ENCODE results near the gene GBE1. TPM values are rescaled to one million over a fixed set of nuclear protein-coding genes. Genes with fewer than 3 reads are reported as not detected.

GBE1 gene
- total RNA-seq, 1 experiment from 2014 or later: 9.2 TPM

DNA sequence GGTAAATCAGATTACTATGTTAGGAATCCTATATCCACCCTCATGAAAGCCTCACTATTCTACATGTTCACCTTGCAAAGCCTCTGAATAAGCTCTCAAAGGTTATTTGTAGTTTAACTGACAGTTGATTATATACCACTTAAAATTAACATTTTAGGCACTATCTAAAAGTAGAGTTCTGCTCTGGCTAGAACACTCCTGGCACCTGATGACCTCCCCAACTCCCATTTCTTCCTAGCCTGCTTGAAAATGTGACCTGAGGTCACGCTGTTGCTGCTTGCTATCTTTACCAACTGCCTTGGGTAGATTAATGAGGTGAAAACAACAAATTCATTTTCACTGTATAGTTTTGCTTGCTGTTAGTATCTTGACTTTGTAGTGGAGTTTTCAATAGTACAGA, 220.7 kb downstream of the GBE1 start:
- H3K4me3 Mint-ChIP-seq: no peak overlapping the region
- ChIA-PET POLR2A (no interaction called here), CTCF (no interaction called here)

GRCh38 chr3:81531846-81532245, 229.6 kb downstream of the GBE1 start:
- no peak overlapping the region for H3K27ac Mint-ChIP-seq
- H3K36me3 Mint-ChIP-seq: no peaks in the 10 kb centered on the region; the same call in 1 of the 2 replicates
- peaks cover 10% of the 10 kb centered on the region for H3K4me1 Mint-ChIP-seq
- ATAC-seq (no peak), DNase-seq (ENCODE audit: low spot score) (no peak)
- no peak for TF ChIP-seq IRF2 (CRISPR knock-in tag; IDR thresholded peaks at IDR 0.05; ENCODE audit: borderline replicate concordance, low read depth)
- H3K4me3 Mint-ChIP-seq: no peak overlapping the region
- H3K9me3 Mint-ChIP-seq: peaks cover under 1% of the 10 kb centered on the region; the same call in 1 of the 2 replicates
- no peaks in the 10 kb centered on the region for H3K27me3 Mint-ChIP-seq (ENCODE audit: low read depth)
- CTCF ChIA-PET: no interaction called here
- POLR2A ChIA-PET: no interaction called here

More for the DNA sequence above, 220.7 kb downstream of the GBE1 start:
- peaks cover 10% of the 10 kb centered on the region for H3K4me1 Mint-ChIP-seq
- H3K36me3 Mint-ChIP-seq: no peaks in the 10 kb centered on the region
- no peak for ATAC-seq
- TF ChIP-seq, protein P1, sequence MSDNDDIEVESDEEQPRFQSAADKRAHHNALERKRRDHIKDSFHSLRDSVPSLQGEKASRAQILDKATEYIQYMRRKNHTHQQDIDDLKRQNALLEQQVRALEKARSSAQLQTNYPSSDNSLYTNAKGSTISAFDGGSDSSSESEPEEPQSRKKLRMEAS (CRISPR knock-in tag; IDR thresholded peaks at IDR 0.05): no peak
- TF ChIP-seq EMX1 (CRISPR knock-in tag; IDR thresholded peaks at IDR 0.05): no peak
- no peak for TF ChIP-seq MXD4 (CRISPR knock-in tag; IDR thresholded peaks at IDR 0.05; ENCODE audit: borderline replicate concordance)
- TF ChIP-seq ATF1 (CRISPR knock-in tag; IDR thresholded peaks at IDR 0.05): no peak
- TF ChIP-seq RELA (CRISPR knock-in tag; IDR thresholded peaks at IDR 0.05; ENCODE audit: borderline replicate concordance): no peak
- TF ChIP-seq TEAD1 (CRISPR knock-in tag; IDR thresholded peaks at IDR 0.05): no peak
- TF ChIP-seq SMAD4 (CRISPR knock-in tag; IDR thresholded peaks at IDR 0.05): no peak
- no peak for TF ChIP-seq PREB (CRISPR knock-in tag; IDR thresholded peaks at IDR 0.05; ENCODE audit: borderline replicate concordance)
- TF ChIP-seq, protein P2, sequence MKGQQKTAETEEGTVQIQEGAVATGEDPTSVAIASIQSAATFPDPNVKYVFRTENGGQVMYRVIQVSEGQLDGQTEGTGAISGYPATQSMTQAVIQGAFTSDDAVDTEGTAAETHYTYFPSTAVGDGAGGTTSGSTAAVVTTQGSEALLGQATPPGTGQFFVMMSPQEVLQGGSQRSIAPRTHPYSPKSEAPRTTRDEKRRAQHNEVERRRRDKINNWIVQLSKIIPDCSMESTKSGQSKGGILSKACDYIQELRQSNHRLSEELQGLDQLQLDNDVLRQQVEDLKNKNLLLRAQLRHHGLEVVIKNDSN (CRISPR knock-in tag; IDR thresholded peaks at IDR 0.05): no peak
- TF ChIP-seq E2F4 (CRISPR knock-in tag; IDR thresholded peaks at IDR 0.05; ENCODE audit: borderline replicate concordance, low read depth): no peak
- no peak for TF ChIP-seq GABPB1 (CRISPR knock-in tag; IDR thresholded peaks at IDR 0.05)
- no peaks in the 10 kb centered on the region for H3K9me3 Mint-ChIP-seq
- H3K27ac Mint-ChIP-seq: no peak overlapping the region
- H3K27me3 Mint-ChIP-seq (ENCODE audit: low read depth): no peaks in the 10 kb centered on the region
- no peak for DNase-seq (ENCODE audit: low spot score)

GRCh38 chr3:81531263-81531662, 230.2 kb downstream of the GBE1 start:
- Mint-ChIP-seq H3K27me3 (ENCODE audit: low read depth) (no peaks in the 10 kb centered on the region), H3K4me3 (no peak overlapping the region), H3K4me1 (peaks cover 6% of the 10 kb centered on the region), H3K27ac (no peak overlapping the region; the same call in 1 of the 2 replicates), H3K36me3 (peaks cover 2% of the 10 kb centered on the region), H3K9me3 (peaks cover 7% of the 10 kb centered on the region)
- DNase-seq (ENCODE audit: low spot score): no peak
- ChIA-PET CTCF (no interaction called here), POLR2A (no interaction called here)
- no peak for TF ChIP-seq CREB1 (CRISPR knock-in tag; IDR thresholded peaks at IDR 0.05)
- TF ChIP-seq OVOL2 (CRISPR knock-in tag; IDR thresholded peaks at IDR 0.05; ENCODE audit: borderline replicate concordance): no peak
- TF ChIP-seq NR3C1 (CRISPR knock-in tag; conservative IDR thresholded peaks at IDR 0.05; ENCODE audit: low read depth): no peak
- ATAC-seq: no peak

DNA sequence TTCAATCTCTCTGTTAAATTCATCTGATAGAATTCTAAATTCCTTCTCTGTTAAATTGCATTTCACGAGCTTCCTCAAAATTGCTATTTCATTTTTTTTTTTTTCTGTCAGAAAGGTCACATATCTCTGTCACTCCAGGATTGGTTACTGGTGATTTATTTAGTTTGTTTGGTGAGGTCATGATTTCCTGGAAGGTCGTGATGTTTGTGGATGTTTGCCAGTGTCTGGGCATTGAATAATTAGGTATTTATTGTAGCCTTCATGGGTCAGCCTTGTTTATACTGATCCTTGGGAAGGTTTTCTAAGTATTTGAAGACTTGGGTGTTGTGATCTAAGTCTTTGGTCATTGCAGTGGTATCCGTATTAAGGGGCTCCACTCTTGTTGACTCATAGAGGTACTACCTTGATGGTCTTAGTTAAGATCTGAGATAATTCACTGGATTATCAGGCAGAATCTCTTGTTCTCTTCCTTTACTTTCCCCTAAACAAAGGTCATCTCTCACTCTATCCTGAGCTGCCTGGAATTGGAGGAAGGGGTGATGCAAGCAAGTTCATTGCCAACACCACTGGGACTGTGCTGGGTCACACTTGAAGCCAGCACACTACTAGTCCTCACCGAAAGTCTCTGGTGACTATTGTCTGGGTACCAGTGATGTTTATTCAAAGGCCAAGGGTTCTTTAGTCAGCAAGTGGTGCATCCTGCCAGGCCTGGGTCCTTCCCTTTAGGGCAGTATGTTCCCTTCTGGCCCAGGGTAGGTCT, 231.1 kb downstream of the GBE1 start:
- Mint-ChIP-seq H3K27me3 (ENCODE audit: low read depth) (no peaks in the 10 kb centered on the region), H3K36me3 (peaks cover 2% of the 10 kb centered on the region), H3K4me3 (no peak overlapping the region), H3K9me3 (peaks cover 15% of the 10 kb centered on the region), H3K4me1 (no peaks in the 10 kb centered on the region), H3K27ac (no peak overlapping the region)
- POLR2A ChIA-PET: no interaction called here
- CTCF ChIA-PET: no interaction called here
- ATAC-seq (no peak), DNase-seq (ENCODE audit: low spot score) (no peak)
- TF ChIP-seq FOXJ3 (CRISPR knock-in tag; IDR thresholded peaks at IDR 0.05; ENCODE audit: borderline replicate concordance) (no peak), GABPB1 (CRISPR knock-in tag; IDR thresholded peaks at IDR 0.05) (no peak), RELA (CRISPR knock-in tag; IDR thresholded peaks at IDR 0.05; ENCODE audit: borderline replicate concordance) (no peak), SMAD3 (CRISPR knock-in tag; IDR thresholded peaks at IDR 0.05; ENCODE audit: borderline replicate concordance) (no peak), FOXP1 (CRISPR knock-in tag; IDR thresholded peaks at IDR 0.05; ENCODE audit: borderline replicate concordance) (no peak), MXD4 (CRISPR knock-in tag; IDR thresholded peaks at IDR 0.05; ENCODE audit: borderline replicate concordance) (no peak), NFATC4 (CRISPR knock-in tag; IDR thresholded peaks at IDR 0.05) (no peak), CREM (CRISPR knock-in tag; IDR thresholded peaks at IDR 0.05) (no peak), NFE2L1 (CRISPR knock-in tag; IDR thresholded peaks at IDR 0.05) (no peak), ELF4 (CRISPR knock-in tag; IDR thresholded peaks at IDR 0.05; ENCODE audit: low read depth) (no peak), CTCF (IDR thresholded peaks at IDR 0.05) (no peak)
- TF ChIP-seq, protein P3, sequence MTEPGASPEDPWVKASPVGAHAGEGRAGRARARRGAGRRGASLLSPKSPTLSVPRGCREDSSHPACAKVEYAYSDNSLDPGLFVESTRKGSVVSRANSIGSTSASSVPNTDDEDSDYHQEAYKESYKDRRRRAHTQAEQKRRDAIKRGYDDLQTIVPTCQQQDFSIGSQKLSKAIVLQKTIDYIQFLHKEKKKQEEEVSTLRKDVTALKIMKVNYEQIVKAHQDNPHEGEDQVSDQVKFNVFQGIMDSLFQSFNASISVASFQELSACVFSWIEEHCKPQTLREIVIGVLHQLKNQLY (CRISPR knock-in tag; IDR thresholded peaks at IDR 0.05): no peak
